ENCODE results near the gene USP12. TPM values are rescaled to one million over a fixed set of nuclear protein-coding genes. Genes with fewer than 3 reads are reported as not detected.
"Not testable (repeated sequence)": the region's sequence is repeated elsewhere in the genome, so short reads cannot be mapped to it uniquely, and the experiment has no call there.

USP12 gene
- total RNA-seq, 1 experiment from 2014 or later, result 26.1 TPM

DNA sequence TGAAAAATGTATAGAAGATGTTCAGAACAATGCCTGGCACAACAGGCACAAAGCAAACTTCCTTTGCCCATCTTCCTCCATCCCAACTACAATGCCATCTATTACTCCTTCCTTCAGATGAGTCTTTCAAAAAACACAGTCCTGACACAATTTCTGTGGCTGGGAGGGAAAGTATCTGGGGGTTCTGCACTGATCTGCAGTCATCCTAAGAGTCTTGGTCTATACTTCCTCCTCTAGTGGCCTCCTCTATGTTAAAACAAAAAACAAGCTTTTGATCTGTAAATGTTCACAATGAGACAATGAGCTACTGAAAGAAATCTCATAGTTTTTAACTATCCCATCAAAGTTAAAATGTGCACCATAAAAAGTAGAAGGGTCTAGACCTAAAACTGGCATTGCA is 44.8 kb downstream of the USP12 start (continued):
- TF ChIP-seq STAT6 (CRISPR knock-in tag; conservative IDR thresholded peaks at IDR 0.05; ENCODE audit: low read depth) (no peak), NR2C2 (CRISPR knock-in tag; IDR thresholded peaks at IDR 0.05) (no peak), ZNF121 (CRISPR knock-in tag; IDR thresholded peaks at IDR 0.05) (no peak), ZNF423 (CRISPR knock-in tag; IDR thresholded peaks at IDR 0.05) (no peak), ZNF138 (CRISPR knock-in tag; conservative IDR thresholded peaks at IDR 0.05) (no peak), NFE2L1 (CRISPR knock-in tag; IDR thresholded peaks at IDR 0.05) (no peak), ZNF263 (CRISPR knock-in tag; IDR thresholded peaks at IDR 0.05; ENCODE audit: low read depth) (no peak), ZNF416 (CRISPR knock-in tag; IDR thresholded peaks at IDR 0.05) (no peak), CREM (CRISPR knock-in tag; IDR thresholded peaks at IDR 0.05) (no peak), ATF2 (CRISPR knock-in tag; IDR thresholded peaks at IDR 0.05; ENCODE audit: borderline replicate concordance, low read depth) (no peak)
- TF ChIP-seq, protein P1, sequence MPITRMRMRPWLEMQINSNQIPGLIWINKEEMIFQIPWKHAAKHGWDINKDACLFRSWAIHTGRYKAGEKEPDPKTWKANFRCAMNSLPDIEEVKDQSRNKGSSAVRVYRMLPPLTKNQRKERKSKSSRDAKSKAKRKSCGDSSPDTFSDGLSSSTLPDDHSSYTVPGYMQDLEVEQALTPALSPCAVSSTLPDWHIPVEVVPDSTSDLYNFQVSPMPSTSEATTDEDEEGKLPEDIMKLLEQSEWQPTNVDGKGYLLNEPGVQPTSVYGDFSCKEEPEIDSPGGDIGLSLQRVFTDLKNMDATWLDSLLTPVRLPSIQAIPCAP (CRISPR knock-in tag; IDR thresholded peaks at IDR 0.05), result no peak
- TF ChIP-seq, protein P2, sequence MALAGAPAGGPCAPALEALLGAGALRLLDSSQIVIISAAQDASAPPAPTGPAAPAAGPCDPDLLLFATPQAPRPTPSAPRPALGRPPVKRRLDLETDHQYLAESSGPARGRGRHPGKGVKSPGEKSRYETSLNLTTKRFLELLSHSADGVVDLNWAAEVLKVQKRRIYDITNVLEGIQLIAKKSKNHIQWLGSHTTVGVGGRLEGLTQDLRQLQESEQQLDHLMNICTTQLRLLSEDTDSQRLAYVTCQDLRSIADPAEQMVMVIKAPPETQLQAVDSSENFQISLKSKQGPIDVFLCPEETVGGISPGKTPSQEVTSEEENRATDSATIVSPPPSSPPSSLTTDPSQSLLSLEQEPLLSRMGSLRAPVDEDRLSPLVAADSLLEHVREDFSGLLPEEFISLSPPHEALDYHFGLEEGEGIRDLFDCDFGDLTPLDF (CRISPR knock-in tag; IDR thresholded peaks at IDR 0.05), result no peak

DNA sequence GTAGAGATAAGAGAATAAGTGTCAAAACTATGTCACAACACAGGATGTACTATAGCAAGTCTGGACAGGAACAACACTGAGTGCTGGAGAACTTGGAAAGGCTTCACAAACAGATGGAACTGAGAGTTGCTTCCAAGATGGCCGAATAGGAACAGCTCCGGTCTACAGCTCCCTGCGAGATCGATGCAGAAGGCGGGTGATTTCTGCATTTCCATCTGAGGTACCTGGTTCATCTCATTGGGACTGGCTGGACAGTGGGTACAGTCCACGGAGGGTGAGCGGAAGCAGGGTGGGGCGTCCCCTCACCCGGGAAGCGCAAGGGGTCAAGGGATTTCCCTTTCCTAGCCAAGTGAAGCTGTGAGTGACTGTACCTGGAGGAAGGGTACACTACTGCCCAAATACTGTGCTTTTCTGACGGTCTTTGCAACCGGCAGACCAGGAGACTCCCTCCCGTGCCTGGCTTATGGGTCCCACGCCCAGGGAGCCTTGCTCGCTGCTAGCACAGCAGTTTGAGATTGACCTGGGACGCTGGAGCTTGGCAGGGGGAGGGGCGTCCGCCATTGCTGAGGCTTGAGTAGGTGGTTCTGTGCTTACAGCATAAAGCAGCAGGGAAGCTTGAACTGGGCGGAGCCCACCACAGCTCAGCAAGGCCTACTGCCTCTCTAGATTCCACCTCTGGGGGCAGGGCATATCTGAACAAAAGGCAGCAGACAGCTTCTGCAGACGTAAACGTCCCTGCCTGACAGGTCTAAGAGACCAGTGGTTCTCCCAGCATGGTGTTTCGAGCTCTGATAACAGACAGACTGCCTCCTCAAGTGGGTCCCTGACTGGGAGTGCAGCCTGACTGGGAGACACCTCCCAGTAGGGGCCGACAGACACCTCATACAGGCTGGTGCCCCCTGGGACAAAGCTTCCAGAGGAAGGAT is 46.0 kb downstream of the USP12 start:
- Mint-ChIP-seq H3K27me3 (ENCODE audit: low read depth) (no peaks in the 10 kb centered on the region; the same call in 1 of the 2 replicates), H3K27ac (0 out of 2 replicates have a peak overlapping the region, but pooled peaks have one; percentile 58), H3K4me1 (peaks cover 59% of the 10 kb centered on the region), H3K4me3 (no peak overlapping the region), H3K9me3 (peaks cover 36% of the 10 kb centered on the region), H3K36me3 (peaks cover 41% of the 10 kb centered on the region)
- CTCF ChIA-PET, result interaction anchor here (0.6 kb wide), 1 partner anchor 29 kb away, joined by 5 read pairs; no protein-coding TSS in a partner anchor
- peak; percentile 73 for ATAC-seq
- peak; percentile 49 for DNase-seq (ENCODE audit: low spot score)
- POLR2A ChIA-PET, result interaction anchor here (0.6 kb wide), 1 partner anchor 14 kb away, joined by 5 read pairs; no protein-coding TSS in a partner anchor
- TF ChIP-seq ZNF121 (CRISPR knock-in tag; IDR thresholded peaks at IDR 0.05) (no peak), TEAD1 (CRISPR knock-in tag; IDR thresholded peaks at IDR 0.05) (peak; percentile 28; the same call in 1 of the 2 replicates), ZNF416 (CRISPR knock-in tag; IDR thresholded peaks at IDR 0.05) (no peak)

DNA sequence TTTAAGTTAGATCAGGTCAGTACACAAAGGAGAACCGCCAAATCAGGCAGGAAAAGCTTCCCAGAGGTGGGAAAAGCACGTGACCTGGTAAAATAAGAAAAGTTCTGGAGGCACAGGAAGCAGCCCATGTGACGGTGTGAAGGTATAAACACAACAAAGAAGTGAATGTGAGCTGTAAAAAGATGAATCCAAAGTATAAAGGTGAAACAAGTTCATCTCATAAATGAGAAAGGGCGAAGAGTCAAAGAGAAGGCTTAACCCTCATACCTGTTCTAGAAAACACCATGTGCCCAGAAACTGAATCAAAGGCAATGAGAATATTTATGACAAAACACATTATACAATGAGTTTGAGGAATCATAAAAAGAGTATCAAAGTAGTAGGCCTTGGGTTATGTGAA is 47.0 kb downstream of the USP12 start:
- ChIA-PET POLR2A (no interaction called here), CTCF (interaction anchor here (0.6 kb wide), 1 partner anchor 30 kb away, joined by 5 read pairs; no protein-coding TSS in a partner anchor)
- peaks cover 36% of the 10 kb centered on the region for H3K36me3 Mint-ChIP-seq

DNA sequence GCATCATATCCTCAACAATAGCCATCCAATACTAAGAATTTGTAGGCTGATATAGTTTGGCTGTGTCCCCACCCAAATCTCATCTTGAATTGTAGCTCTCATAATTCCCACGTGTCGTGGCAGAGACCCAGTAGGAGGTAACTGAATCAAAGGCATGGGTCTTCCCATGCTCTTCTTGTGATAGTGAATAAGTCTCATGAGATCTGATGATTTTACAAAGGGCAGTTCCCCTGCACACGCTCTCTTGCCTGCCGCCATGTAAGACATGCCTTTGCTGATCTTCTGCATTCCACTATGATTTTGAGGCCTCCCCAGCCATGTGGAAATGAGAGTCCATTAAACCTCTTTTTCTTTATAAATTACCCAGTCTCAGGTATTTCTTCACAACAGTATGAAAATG is 48.2 kb downstream of the USP12 start:
- H3K4me3 Mint-ChIP-seq; H3K27ac Mint-ChIP-seq; DNase-seq (ENCODE audit: low spot score); ATAC-seq; POLR2A ChIA-PET; H3K27me3 Mint-ChIP-seq (ENCODE audit: low read depth): not testable (repeated sequence)
- CTCF ChIA-PET, result interaction anchor here (1.5 kb wide), 1 partner anchor 216 kb away, joined by 3 read pairs; no protein-coding TSS in a partner anchor
- Mint-ChIP-seq H3K36me3 (peaks cover 36% of the 10 kb centered on the region), H3K4me1 (peaks cover 60% of the 10 kb centered on the region), H3K9me3 (peaks cover 32% of the 10 kb centered on the region)

More for the DNA sequence above, 47.0 kb downstream of the USP12 start:
- Mint-ChIP-seq H3K4me3 (no peak overlapping the region), H3K4me1 (peaks cover 58% of the 10 kb centered on the region), H3K27me3 (ENCODE audit: low read depth) (no peaks in the 10 kb centered on the region; the same call in 1 of the 2 replicates), H3K9me3 (peaks cover 32% of the 10 kb centered on the region), H3K27ac (no peak overlapping the region)
- DNase-seq (ENCODE audit: low spot score) (no peak), ATAC-seq (no peak)
- TF ChIP-seq NR2C2 (CRISPR knock-in tag; IDR thresholded peaks at IDR 0.05), result no peak
- TF ChIP-seq SOX15 (CRISPR knock-in tag; IDR thresholded peaks at IDR 0.05), result no peak
- no peak for TF ChIP-seq KAT7 (CRISPR knock-in tag; IDR thresholded peaks at IDR 0.05; ENCODE audit: borderline replicate concordance)
- no peak for TF ChIP-seq ZNF317 (CRISPR knock-in tag; IDR thresholded peaks at IDR 0.05; ENCODE audit: borderline replicate concordance, low read depth)
- no peak for TF ChIP-seq JAZF1 (CRISPR knock-in tag; IDR thresholded peaks at IDR 0.05)
